Neural cell (in vitro differentiated cells): ENCODE data around the gene ATP11A. TPM values are rescaled to one million over a fixed set of nuclear protein-coding genes. Genes with fewer than 3 reads are reported as not detected.

ENCODE experiments used
- H2AFZ ChIP-seq: fragments of 200-600, 300-800 bp; sonication (generic), shearing (Covaris generic); 2 replicates; pipeline ENCODE4 v1.6.0; 2014; ENCODE audit warnings: low read depth, mild to moderate bottlenecking, antibody characterized with exemption, low read length, moderate library complexity
- H3F3A ChIP-seq: fragments of 200-600 bp; shearing (Covaris generic); 2 replicates; pipeline ENCODE4 v1.6.1; 2016; ENCODE audit warnings: mild to moderate bottlenecking, moderate library complexity, mixed read lengths, antibody characterized with exemption, low read length; ENCODE audit not compliant: insufficient read depth, poor library complexity, severe bottlenecking
- H3K27ac ChIP-seq: fragments of 200-600, 300-800 bp; sonication (generic), shearing (Covaris generic); 2 replicates; pipeline ENCODE4 v1.5.1; 2014; ENCODE audit warnings: mild to moderate bottlenecking, low read length, moderate library complexity
- H3K27me3 ChIP-seq: fragments of 300-800, 200-600 bp; sonication (generic), shearing (Covaris generic); 2 replicates; pipeline ENCODE4 v1.6.0; 2014; ENCODE audit warnings: mild to moderate bottlenecking, low read depth, low read length, moderate library complexity; ENCODE audit not compliant: insufficient read depth
- H3K36me3 ChIP-seq: fragments of 300-800, 200-600 bp; sonication (generic), shearing (Covaris generic); 2 replicates; pipeline ENCODE4 v1.5.1; 2014; ENCODE audit warnings: mild to moderate bottlenecking, antibody characterized with exemption, low read length, moderate library complexity; ENCODE audit not compliant: insufficient read depth
- H3K4me2 ChIP-seq: fragments of 300-800, 200-600 bp; sonication (generic), shearing (Covaris generic); 2 replicates; pipeline ENCODE4 v1.6.0; 2014; ENCODE audit warnings: mild to moderate bottlenecking, low read length
- H3K4me3 ChIP-seq: fragments of 300-800, 200-600 bp; sonication (generic), shearing (Covaris generic); 2 replicates; pipeline ENCODE4 v1.5.1; 2014; ENCODE audit warnings: mild to moderate bottlenecking, low read length, moderate library complexity
- H3K79me2 ChIP-seq: fragments of 200-600 bp; shearing (Covaris generic); replicated peaks from 2 replicates; pipeline ENCODE4 v1.6.0; 2014; ENCODE audit warnings: mild to moderate bottlenecking, low read length, moderate library complexity; ENCODE audit not compliant: insufficient read depth
- H3K9ac ChIP-seq: fragments of 300-800, 200-600 bp; sonication (generic), shearing (Covaris generic); 2 replicates; pipeline ENCODE4 v1.6.1; 2016; ENCODE audit warnings: mild to moderate bottlenecking, low read length, mixed read lengths
- H3K9me2 ChIP-seq: fragments of 200-600 bp; shearing (Covaris generic); 2 replicates; pipeline ENCODE4 v1.6.1; 2016; ENCODE audit warnings: mild to moderate bottlenecking, low read length, mixed read lengths; ENCODE audit not compliant: insufficient read depth
- H3K9me3 ChIP-seq: fragments of 200-600, 300-800 bp; sonication (generic), shearing (Covaris generic); 2 replicates; pipeline ENCODE4 v1.6.1; 2016; ENCODE audit warnings: mild to moderate bottlenecking, mixed run types, low read length, moderate library complexity, mixed read lengths
- H4K20me1 ChIP-seq: fragments of 200-600 bp; shearing (Covaris generic); 2 replicates; pipeline ENCODE4 v1.6.1; 2016; ENCODE audit warnings: mild to moderate bottlenecking, mixed run types; ENCODE audit not compliant: insufficient read depth
- EP300 ChIP-seq: fragments of 450-650 bp; conservative IDR thresholded peaks from 2 replicates; pipeline ENCODE4 v1.6.1; 2014; ENCODE audit warnings: antibody characterized with exemption, mild to moderate bottlenecking, moderate library complexity; ENCODE audit not compliant: poor library complexity, severe bottlenecking
- EZH2 ChIP-seq: fragments of 200-600, 300-800 bp; shearing (Covaris generic), sonication (generic); IDR thresholded peaks from 2 replicates; pipeline ENCODE4 v1.6.1; 2014; ENCODE audit warnings: antibody characterized with exemption, low read length, borderline replicate concordance, mild to moderate bottlenecking; ENCODE audit not compliant: insufficient read depth, poor library complexity, severe bottlenecking
- MXI1 ChIP-seq: fragments of 450-650 bp; conservative IDR thresholded peaks from 2 replicates; pipeline ENCODE4 v1.6.1; 2014; ENCODE audit warnings: antibody characterized with exemption, mild to moderate bottlenecking; ENCODE audit not compliant: poor library complexity, severe bottlenecking
- POLR2AphosphoS5 ChIP-seq: IDR thresholded peaks from 2 replicates; pipeline ENCODE4 v1.6.1; 2012
- RAD21 ChIP-seq: fragments of 450-650 bp; conservative IDR thresholded peaks from 2 replicates; pipeline ENCODE4 v1.6.1; 2014; ENCODE audit warnings: antibody characterized with exemption, mild to moderate bottlenecking, moderate library complexity
- SMC3 ChIP-seq: fragments of 450-650 bp; conservative IDR thresholded peaks from 2 replicates; pipeline ENCODE4 v1.6.1; 2014; ENCODE audit warnings: antibody characterized with exemption, mild to moderate bottlenecking, moderate library complexity; ENCODE audit not compliant: poor library complexity
- TAF1 ChIP-seq: IDR thresholded peaks from 2 replicates; pipeline ENCODE4 v1.6.1; 2012; ENCODE audit warnings: low read depth
- polyA plus RNA-seq: library from polyadenylated mRNA; depleted of rRNA; stranded (reverse); fragments of >200 nt; gene quantifications from 2 replicates; pipeline ENCODE4 v1.2.3, GENCODE V29; 2014
- TF ChIP-seq, protein P1 (sequence below): IDR thresholded peaks from 2 replicates; pipeline ENCODE4 v1.6.1; 2012; ENCODE audit warnings: borderline replicate concordance
- TF ChIP-seq, protein P2 (sequence below): fragments of 450-650 bp; IDR thresholded peaks from 2 replicates; pipeline ENCODE4 v1.5.1; 2014; ENCODE audit warnings: antibody characterized with exemption, mild to moderate bottlenecking, moderate library complexity; ENCODE audit not compliant: poor library complexity, severe bottlenecking

The ATP11A gene
- polyA plus RNA-seq, 1 donor from 2014 or later: 3.0 TPM

DNA sequence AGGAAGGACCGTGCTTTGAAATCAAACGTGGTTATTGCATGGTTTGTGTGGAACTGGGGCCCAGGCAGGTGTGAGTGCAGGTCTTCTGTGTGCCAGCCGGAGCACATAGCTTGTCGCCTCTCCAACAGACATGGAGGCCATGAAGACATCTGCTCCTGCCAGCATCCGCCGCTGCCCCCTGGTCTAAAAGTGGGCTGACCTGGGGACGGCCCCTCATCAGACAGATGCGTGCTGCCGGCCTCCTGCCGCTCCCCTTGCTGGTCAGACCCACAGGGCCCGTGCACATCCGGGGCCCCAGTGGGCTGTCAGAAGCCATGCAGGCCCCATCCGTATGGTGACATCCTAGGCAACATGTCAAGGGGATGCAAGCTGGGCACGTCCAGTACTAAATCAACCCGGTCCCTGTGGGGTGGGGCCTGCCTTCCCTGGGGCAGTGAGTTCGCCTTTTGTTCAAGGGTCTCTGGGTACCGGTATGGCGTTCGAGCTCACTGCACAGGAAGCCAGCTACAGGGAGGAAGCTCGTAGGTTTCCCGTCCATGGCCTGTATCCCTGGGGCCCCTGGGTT, 191.2 kb downstream of the ATP11A start:
- H3K4me3 ChIP-seq: no peak overlapping the region
- H2AFZ ChIP-seq: no peak overlapping the region
- H3K79me2 ChIP-seq: no peaks in the 10 kb centered on the region
- no peaks in the 10 kb centered on the region for H3K9me2 ChIP-seq
- H3K9ac ChIP-seq: no peak overlapping the region
- H3K36me3 ChIP-seq: no peaks in the 10 kb centered on the region
- no peak overlapping the region for H3K4me2 ChIP-seq
- no peak overlapping the region for H3K27ac ChIP-seq
- TF ChIP-seq MXI1 (no peak), EZH2 (no peak), SMC3 (no peak), POLR2AphosphoS5 (no peak)
- H3F3A ChIP-seq: no peaks in the 10 kb centered on the region
- H3K27me3 ChIP-seq: no peaks in the 10 kb centered on the region
- no peaks in the 10 kb centered on the region for H3K9me3 ChIP-seq
- H4K20me1 ChIP-seq: no peaks in the 10 kb centered on the region

DNA sequence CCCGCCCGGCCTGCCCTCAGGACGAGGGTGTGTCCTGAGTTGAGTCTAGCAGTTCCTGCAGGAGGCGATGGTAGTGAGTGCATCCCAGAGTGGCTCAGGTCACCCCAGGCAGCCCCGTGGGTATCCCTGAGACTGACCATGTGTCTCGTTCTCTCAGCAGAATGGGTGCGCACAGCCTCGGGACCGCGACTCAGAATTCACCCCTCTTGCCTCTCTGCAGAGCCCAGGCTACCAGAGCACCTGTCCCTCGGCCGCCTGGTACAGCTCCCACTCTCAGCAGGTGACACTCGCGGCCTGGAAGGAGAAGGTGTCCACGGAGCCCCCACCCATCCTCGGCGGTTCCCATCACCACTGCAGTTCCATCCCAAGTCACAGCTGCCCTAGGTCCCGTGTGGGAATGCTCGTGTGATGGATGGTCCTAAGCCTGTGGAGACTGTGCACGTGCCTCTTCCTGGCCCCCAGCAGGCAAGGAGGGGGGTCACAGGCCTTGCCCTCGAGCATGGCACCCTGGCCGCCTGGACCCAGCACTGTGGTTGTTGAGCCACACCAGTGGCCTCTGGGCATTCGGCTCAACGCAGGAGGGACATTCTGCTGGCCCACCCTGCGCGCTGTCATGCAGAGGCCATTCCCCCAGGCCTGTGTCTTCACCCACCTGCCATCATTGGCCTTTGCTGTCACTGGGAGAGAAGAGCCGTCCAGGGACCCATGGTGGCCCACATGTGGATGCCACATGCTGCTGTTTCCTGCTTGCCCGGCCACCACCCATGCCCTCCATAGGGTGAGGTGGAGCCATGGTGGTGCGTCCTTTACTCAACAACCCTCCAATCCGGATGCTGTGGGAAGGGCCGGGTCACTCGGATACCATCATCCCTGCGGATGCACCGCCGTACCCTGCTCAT, 192.1 kb downstream of the ATP11A start:
- Histone ChIP-seq H3K4me2 (no peak overlapping the region), H2AFZ (no peak overlapping the region), H3K9me2 (no peaks in the 10 kb centered on the region), H3K27ac (no peak overlapping the region), H3K36me3 (no peaks in the 10 kb centered on the region), H3F3A (no peaks in the 10 kb centered on the region), H3K27me3 (no peaks in the 10 kb centered on the region), H3K79me2 (no peaks in the 10 kb centered on the region), H3K9me3 (no peaks in the 10 kb centered on the region), H3K9ac (no peak overlapping the region), H3K4me3 (no peak overlapping the region), H4K20me1 (no peaks in the 10 kb centered on the region)
- no peak for TF ChIP-seq EP300
- TF ChIP-seq SMC3: no peak
- TF ChIP-seq RAD21: no peak
- TF ChIP-seq MXI1: no peak
- TF ChIP-seq POLR2AphosphoS5: no peak
- TF ChIP-seq, protein P1, sequence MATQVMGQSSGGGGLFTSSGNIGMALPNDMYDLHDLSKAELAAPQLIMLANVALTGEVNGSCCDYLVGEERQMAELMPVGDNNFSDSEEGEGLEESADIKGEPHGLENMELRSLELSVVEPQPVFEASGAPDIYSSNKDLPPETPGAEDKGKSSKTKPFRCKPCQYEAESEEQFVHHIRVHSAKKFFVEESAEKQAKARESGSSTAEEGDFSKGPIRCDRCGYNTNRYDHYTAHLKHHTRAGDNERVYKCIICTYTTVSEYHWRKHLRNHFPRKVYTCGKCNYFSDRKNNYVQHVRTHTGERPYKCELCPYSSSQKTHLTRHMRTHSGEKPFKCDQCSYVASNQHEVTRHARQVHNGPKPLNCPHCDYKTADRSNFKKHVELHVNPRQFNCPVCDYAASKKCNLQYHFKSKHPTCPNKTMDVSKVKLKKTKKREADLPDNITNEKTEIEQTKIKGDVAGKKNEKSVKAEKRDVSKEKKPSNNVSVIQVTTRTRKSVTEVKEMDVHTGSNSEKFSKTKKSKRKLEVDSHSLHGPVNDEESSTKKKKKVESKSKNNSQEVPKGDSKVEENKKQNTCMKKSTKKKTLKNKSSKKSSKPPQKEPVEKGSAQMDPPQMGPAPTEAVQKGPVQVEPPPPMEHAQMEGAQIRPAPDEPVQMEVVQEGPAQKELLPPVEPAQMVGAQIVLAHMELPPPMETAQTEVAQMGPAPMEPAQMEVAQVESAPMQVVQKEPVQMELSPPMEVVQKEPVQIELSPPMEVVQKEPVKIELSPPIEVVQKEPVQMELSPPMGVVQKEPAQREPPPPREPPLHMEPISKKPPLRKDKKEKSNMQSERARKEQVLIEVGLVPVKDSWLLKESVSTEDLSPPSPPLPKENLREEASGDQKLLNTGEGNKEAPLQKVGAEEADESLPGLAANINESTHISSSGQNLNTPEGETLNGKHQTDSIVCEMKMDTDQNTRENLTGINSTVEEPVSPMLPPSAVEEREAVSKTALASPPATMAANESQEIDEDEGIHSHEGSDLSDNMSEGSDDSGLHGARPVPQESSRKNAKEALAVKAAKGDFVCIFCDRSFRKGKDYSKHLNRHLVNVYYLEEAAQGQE: no peak
- TF ChIP-seq, protein P2, sequence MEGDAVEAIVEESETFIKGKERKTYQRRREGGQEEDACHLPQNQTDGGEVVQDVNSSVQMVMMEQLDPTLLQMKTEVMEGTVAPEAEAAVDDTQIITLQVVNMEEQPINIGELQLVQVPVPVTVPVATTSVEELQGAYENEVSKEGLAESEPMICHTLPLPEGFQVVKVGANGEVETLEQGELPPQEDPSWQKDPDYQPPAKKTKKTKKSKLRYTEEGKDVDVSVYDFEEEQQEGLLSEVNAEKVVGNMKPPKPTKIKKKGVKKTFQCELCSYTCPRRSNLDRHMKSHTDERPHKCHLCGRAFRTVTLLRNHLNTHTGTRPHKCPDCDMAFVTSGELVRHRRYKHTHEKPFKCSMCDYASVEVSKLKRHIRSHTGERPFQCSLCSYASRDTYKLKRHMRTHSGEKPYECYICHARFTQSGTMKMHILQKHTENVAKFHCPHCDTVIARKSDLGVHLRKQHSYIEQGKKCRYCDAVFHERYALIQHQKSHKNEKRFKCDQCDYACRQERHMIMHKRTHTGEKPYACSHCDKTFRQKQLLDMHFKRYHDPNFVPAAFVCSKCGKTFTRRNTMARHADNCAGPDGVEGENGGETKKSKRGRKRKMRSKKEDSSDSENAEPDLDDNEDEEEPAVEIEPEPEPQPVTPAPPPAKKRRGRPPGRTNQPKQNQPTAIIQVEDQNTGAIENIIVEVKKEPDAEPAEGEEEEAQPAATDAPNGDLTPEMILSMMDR: no peak
- TF ChIP-seq EZH2: no peak
- TF ChIP-seq TAF1: no peak
